Parathyroid adenoma (tissue), 2 donors: ENCODE results near the gene USPL1.
A peak's percentile ranks its signal among the peaks of the same experiment; 100 is the strongest.

ENCODE experiments used
- H2AFZ ChIP-seq: fragments of 300-600 bp; sonication (generic); one replicate; pipeline ENCODE4 v1.7.0; 2017; ENCODE audit warnings: antibody characterized with exemption, mild to moderate bottlenecking
- H3K27ac ChIP-seq: fragments of 300-600 bp; sonication (generic); one replicate; pipeline ENCODE4 v1.7.0; 2017
- H3K27me3 ChIP-seq: fragments of 300-600 bp; sonication (generic); one replicate; pipeline ENCODE4 v1.7.0; 2017; ENCODE audit warnings: low read length; ENCODE audit not compliant: control insufficient read depth, insufficient read depth
- H3K36me3 ChIP-seq: fragments of 300-600 bp; sonication (generic); one replicate; pipeline ENCODE4 v1.7.0; 2017; ENCODE audit warnings: low read length; ENCODE audit not compliant: control insufficient read depth, insufficient read depth
- H3K4me1 ChIP-seq: fragments of 300-600 bp; sonication (generic); one replicate; pipeline ENCODE4 v1.7.0; 2017; ENCODE audit warnings: control low read depth
- H3K4me2 ChIP-seq: fragments of 300-600 bp; sonication (generic); one replicate; pipeline ENCODE4 v1.7.0; 2017; ENCODE audit warnings: low read length
- H3K4me3 ChIP-seq: fragments of 300-600 bp; sonication (generic); one replicate; pipeline ENCODE4 v1.7.0; 2017; ENCODE audit warnings: low read depth, low read length
- H3K79me2 ChIP-seq: fragments of 300-600 bp; sonication (generic); one replicate; pipeline ENCODE4 v1.7.0; 2017; ENCODE audit warnings: control low read depth
- H3K9ac ChIP-seq: fragments of 300-600 bp; sonication (generic); one replicate; pipeline ENCODE4 v1.7.0; 2017; ENCODE audit warnings: mild to moderate bottlenecking
- H3K9me3 ChIP-seq: fragments of 300-600 bp; sonication (generic); one replicate; pipeline ENCODE4 v1.7.0; 2017; ENCODE audit warnings: low read length; ENCODE audit not compliant: control insufficient read depth
- TF ChIP-seq, protein P1 (sequence below): fragments of 300-600 bp; sonication (generic); IDR thresholded peaks from one replicate; pipeline ENCODE4 v1.7.0; 2017; ENCODE audit warnings: antibody characterized with exemption, mild to moderate bottlenecking
- donor health status: primary hyperparathyroidism.

The USPL1 gene

DNA sequence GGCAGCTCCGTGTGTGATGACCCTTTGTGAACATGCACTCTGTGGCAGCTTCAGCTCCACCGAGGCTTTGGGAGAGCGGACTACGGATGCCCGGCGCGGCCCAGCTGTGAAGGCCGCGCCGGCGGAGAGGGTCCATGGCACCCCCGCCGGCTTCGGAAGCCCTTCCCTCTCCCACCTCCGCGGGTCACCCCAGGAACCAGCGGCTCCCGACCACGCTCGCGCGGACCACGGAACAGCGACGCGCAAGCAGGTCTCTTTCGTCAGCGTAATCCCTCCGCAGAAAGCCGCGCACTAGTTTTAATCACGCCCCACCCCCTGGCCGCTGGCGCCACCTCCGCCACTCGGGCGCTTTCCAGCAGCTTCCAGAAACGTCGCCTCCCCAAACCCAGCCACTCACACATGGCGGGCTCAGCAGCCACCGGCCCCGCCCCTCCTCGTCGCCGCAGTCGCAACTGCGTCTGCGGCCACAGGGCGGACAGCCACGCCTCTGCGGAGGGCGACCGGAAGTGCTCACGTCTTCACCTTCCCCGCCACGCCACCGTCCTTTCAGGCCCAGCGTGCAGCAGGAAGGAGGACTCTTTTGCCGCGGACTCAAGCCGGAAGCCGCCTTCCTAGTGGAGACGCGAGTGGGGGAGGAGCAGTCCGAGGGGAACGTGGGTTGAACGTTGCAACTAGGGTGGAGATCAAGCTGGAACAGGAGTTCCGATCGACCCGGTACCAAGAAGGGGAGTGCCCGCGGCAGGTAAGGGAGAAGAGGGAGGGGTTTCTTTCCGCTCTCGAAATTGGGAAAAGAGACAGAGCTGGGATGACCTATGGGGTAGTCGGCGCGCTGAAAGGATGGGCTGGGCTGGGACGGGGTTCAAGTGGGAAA is at the start of gene USPL1:
Gene USPL1 (plus strand): TSS at position 606 of the 871 bp plus-strand sequence. CDS start 3,221 bp downstream, outside the sequence.
- TF ChIP-seq, protein P1, sequence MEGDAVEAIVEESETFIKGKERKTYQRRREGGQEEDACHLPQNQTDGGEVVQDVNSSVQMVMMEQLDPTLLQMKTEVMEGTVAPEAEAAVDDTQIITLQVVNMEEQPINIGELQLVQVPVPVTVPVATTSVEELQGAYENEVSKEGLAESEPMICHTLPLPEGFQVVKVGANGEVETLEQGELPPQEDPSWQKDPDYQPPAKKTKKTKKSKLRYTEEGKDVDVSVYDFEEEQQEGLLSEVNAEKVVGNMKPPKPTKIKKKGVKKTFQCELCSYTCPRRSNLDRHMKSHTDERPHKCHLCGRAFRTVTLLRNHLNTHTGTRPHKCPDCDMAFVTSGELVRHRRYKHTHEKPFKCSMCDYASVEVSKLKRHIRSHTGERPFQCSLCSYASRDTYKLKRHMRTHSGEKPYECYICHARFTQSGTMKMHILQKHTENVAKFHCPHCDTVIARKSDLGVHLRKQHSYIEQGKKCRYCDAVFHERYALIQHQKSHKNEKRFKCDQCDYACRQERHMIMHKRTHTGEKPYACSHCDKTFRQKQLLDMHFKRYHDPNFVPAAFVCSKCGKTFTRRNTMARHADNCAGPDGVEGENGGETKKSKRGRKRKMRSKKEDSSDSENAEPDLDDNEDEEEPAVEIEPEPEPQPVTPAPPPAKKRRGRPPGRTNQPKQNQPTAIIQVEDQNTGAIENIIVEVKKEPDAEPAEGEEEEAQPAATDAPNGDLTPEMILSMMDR: no peak
- Histone ChIP-seq H3K9ac (peak within 1 kb of the TSS; percentile 74), H3K4me2 (peak within 1 kb of the TSS; percentile 88), H2AFZ (peak within 1 kb of the TSS; percentile 92), H3K27ac (peak within 1 kb of the TSS; percentile 98), H3K4me1 (peaks cover 4% of the 10 kb centered on the region), H3K4me3 (peak within 1 kb of the TSS; percentile 66), H3K79me2 (peaks cover 19% of the 10 kb centered on the region), H3K27me3 (no peaks in the 10 kb centered on the region), H3K9me3 (no peaks in the 10 kb centered on the region), H3K36me3 (no peaks in the 10 kb centered on the region)

DNA sequence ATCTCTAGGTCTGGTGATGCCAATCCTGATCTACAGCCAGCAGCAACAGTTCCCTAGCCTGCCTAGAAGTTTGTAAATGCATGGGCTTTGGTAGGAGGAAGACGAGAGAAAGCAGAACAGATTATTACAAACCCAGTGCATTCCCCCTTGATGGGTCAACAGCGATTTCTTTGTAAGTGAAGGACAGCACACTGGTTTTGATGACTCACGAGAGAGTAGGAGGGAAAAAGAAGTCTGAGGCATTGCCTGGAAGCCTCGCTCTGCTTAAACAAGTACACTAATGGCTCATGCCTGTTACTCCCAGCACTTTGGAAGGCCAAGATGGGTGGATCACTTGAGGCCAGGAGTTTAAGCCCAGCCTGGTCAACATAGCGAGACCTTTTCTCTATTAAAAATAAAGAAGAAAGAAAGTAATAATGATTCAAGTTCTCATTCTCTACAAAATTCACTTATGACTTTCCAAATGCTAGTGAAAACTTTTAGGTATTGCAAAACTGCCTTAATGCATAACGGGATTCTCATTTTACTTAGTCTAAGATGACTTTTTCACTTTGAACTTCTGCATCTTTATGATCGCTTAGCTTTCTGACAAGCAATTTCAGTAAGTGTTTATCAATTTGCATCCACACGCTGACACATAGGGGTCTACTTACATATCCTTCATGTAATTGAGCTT is 47.7 kb upstream of the USPL1 start:
- TF ChIP-seq, protein P1: no peak
- Histone ChIP-seq H2AFZ (no peak overlapping the region), H3K36me3 (no peaks in the 10 kb centered on the region), H3K9ac (no peak overlapping the region), H3K27ac (no peak overlapping the region), H3K27me3 (no peaks in the 10 kb centered on the region), H3K4me1 (no peaks in the 10 kb centered on the region), H3K4me3 (no peak overlapping the region), H3K4me2 (no peak overlapping the region), H3K79me2 (no peaks in the 10 kb centered on the region), H3K9me3 (no peaks in the 10 kb centered on the region)

GRCh38 chr13:30570691-30571090 is 47.0 kb upstream of the USPL1 start:
- no peak overlapping the region for H3K4me2 ChIP-seq
- H3K79me2 ChIP-seq: no peaks in the 10 kb centered on the region
- H2AFZ ChIP-seq: no peak overlapping the region
- H3K4me3 ChIP-seq: no peak overlapping the region
- H3K27me3 ChIP-seq: no peaks in the 10 kb centered on the region
- no peaks in the 10 kb centered on the region for H3K36me3 ChIP-seq
- H3K9ac ChIP-seq: no peak overlapping the region
- H3K27ac ChIP-seq: no peak overlapping the region
- TF ChIP-seq, protein P1: no peak
- H3K4me1 ChIP-seq: no peaks in the 10 kb centered on the region
- H3K9me3 ChIP-seq: no peaks in the 10 kb centered on the region

- peak overlapping the region; percentile 35 for H2AFZ ChIP-seq
- no peaks in the 10 kb centered on the region for H3K79me2 ChIP-seq
- no peak overlapping the region for H3K9ac ChIP-seq
- H3K36me3 ChIP-seq: no peaks in the 10 kb centered on the region
- H3K4me1 ChIP-seq: peaks cover 3% of the 10 kb centered on the region
- H3K4me2 ChIP-seq: peak overlapping the region; percentile 55
- H3K4me3 ChIP-seq: no peak overlapping the region
- H3K27me3 ChIP-seq: no peaks in the 10 kb centered on the region
- TF ChIP-seq, protein P1: no peak
- no peak overlapping the region for H3K27ac ChIP-seq
- no peaks in the 10 kb centered on the region for H3K9me3 ChIP-seq
Observed at GRCh38 chr13:30572859-30573275, 44.9 kb upstream of the USPL1 start.
